MCF 10A (cell line): Measurements from ENCODE around the gene SLC9A4. TPM values are rescaled to one million over a fixed set of nuclear protein-coding genes. Genes with fewer than 3 reads are reported as not detected.
"Not testable (repeated sequence)": the region's sequence is repeated elsewhere in the genome, so short reads cannot be mapped to it uniquely, and the experiment has no call there.

Experiments used
- BruUV-seq: library from RNA; stranded (reverse); fragments of 400-500 nt; replicated peaks from 2 replicates; lab custom pipeline; 2021; lab: Mats Ljungman, UMichigan
- CTCF ChIA-PET: fragments of 300-600 bp; sonication (Branson Sonifier 250); formaldehyde crosslinking; extraction: SDS; loops from one replicate; lab custom pipeline; 2021; ENCODE audit warnings: antibody characterized with exemption, inconsistent platforms; lab: Yijun Ruan, JAX
- POLR2A ChIA-PET: fragments of 300-600, 350-650 bp; sonication (Branson Sonifier 250); formaldehyde crosslinking; extraction: SDS; loops from one replicate; lab custom pipeline; 2020; ENCODE audit warnings: antibody characterized with exemption, inconsistent platforms; lab: Yijun Ruan, JAX
- DNase-seq: peaks from one replicate; pipeline ENCODE4 v3.0.0-alpha.2; 2018; ENCODE audit not compliant: unreplicated experiment
- H3K27ac Mint-ChIP-seq: one replicate; pipeline ENCODE4 v1.8.0; 2022; ENCODE audit warnings: mild to moderate bottlenecking, low read depth, mixed read lengths; ENCODE audit not compliant: unreplicated experiment
- H3K27me3 Mint-ChIP-seq: one replicate; pipeline ENCODE4 v1.8.0; 2022; ENCODE audit warnings: mixed read lengths; ENCODE audit not compliant: insufficient read depth, unreplicated experiment
- H3K36me3 Mint-ChIP-seq: one replicate; pipeline ENCODE4 v1.8.0; 2022; ENCODE audit warnings: mild to moderate bottlenecking, moderate library complexity, mixed read lengths; ENCODE audit not compliant: insufficient read depth, unreplicated experiment
- H3K4me1 Mint-ChIP-seq: one replicate; pipeline ENCODE4 v1.8.0; 2022; ENCODE audit warnings: mixed read lengths; ENCODE audit not compliant: insufficient read depth, unreplicated experiment
- H3K4me3 Mint-ChIP-seq: one replicate; pipeline ENCODE4 v1.8.0; 2022; ENCODE audit warnings: mild to moderate bottlenecking, moderate library complexity, mixed read lengths; ENCODE audit not compliant: unreplicated experiment
- H3K9me3 Mint-ChIP-seq: one replicate; pipeline ENCODE4 v1.8.0; 2022; ENCODE audit warnings: mixed read lengths; ENCODE audit not compliant: unreplicated experiment
- intact Hi-C: fragments of 100-400 bp; cut with micrococcal nuclease; formaldehyde crosslinking; loops from 2 replicates; pipeline ENCODE4 v1.14.1; 2022
- total RNA-seq: library from RNA; stranded (reverse); gene quantifications from 2 replicates; pipeline ENCODE4 v1.2.3, GENCODE V29; 2022
- TF ChIP-seq, protein P1 (sequence below): fragments of 200-600 bp; IDR thresholded peaks from one replicate; pipeline ENCODE4 v1.8.0; 2022; ENCODE audit warnings: antibody characterized with exemption, mild to moderate bottlenecking; ENCODE audit not compliant: unreplicated experiment

Gene SLC9A4
- total RNA-seq, 1 experiment from 2014 or later = 0.07 TPM

DNA sequence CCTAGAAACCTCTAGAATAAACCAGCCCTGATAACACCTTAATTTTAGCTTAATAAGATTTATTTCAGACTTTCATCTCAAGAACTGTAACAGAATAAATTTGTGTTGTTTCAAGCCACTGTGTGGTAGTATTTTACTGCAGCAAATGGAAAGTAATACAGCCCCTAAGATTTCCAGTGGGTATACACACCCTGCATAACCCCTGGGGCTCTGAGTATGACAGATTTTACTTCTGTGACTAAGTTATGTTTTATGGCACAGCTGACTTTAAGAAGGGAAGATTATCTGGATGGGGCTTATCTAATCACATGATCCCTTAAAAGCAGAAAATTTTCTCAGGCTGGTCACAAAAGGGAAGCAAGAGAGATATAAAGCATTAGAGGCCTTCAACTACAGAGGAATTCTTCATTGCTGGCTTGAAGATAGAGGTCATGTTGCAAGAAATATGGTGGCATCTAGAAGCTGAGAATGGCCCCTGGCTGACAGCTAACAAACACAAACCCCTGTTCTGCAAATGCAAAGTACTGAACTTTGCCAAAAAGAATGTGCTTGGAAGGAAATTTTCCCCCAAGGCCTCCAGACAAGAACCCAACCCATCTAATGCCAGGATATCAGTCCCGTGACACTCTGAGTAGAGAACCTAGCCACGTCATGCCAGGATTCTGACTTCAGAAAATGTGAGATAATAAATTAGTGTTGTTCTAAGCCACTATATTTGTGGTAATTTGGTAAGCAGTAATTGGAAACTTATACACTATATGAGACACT is 78.5 kb downstream of the SLC9A4 start:
- no peak overlapping the region for H3K27ac Mint-ChIP-seq
- TF ChIP-seq, protein P1, sequence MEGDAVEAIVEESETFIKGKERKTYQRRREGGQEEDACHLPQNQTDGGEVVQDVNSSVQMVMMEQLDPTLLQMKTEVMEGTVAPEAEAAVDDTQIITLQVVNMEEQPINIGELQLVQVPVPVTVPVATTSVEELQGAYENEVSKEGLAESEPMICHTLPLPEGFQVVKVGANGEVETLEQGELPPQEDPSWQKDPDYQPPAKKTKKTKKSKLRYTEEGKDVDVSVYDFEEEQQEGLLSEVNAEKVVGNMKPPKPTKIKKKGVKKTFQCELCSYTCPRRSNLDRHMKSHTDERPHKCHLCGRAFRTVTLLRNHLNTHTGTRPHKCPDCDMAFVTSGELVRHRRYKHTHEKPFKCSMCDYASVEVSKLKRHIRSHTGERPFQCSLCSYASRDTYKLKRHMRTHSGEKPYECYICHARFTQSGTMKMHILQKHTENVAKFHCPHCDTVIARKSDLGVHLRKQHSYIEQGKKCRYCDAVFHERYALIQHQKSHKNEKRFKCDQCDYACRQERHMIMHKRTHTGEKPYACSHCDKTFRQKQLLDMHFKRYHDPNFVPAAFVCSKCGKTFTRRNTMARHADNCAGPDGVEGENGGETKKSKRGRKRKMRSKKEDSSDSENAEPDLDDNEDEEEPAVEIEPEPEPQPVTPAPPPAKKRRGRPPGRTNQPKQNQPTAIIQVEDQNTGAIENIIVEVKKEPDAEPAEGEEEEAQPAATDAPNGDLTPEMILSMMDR = no peak
- CTCF ChIA-PET = interaction anchor here (0.6 to 1.3 kb wide), 2 partner anchors 79 to 1168 kb away, joined by 3 read pairs; no protein-coding TSS in a partner anchor
- H3K27me3 Mint-ChIP-seq = no peaks in the 10 kb centered on the region
- H3K4me3 Mint-ChIP-seq = no peak overlapping the region
- no peaks in the 10 kb centered on the region for H3K36me3 Mint-ChIP-seq
- POLR2A ChIA-PET = no interaction called here
- peaks cover 7% of the 10 kb centered on the region for H3K9me3 Mint-ChIP-seq
- no peaks in the 10 kb centered on the region for H3K4me1 Mint-ChIP-seq
- no TSS peak for BruUV-seq
- DNase-seq = no peak
- intact Hi-C loops = no loop called here

- DNase-seq = no peak
- intact Hi-C loops = no loop called here
- no peaks in the 10 kb centered on the region for H3K27me3 Mint-ChIP-seq
- no peak overlapping the region for H3K4me3 Mint-ChIP-seq
- POLR2A ChIA-PET = interaction anchor here (0.8 kb wide), 1 partner anchor 53 kb away, joined by 4 read pairs; no protein-coding TSS in a partner anchor
- CTCF ChIA-PET = interaction anchor here (0.6 to 1.4 kb wide), 2 partner anchors 63 to 70 kb away, joined by 4 read pairs; no protein-coding TSS in a partner anchor
- peaks cover 7% of the 10 kb centered on the region for H3K9me3 Mint-ChIP-seq
- no peaks in the 10 kb centered on the region for H3K4me1 Mint-ChIP-seq
- no peak overlapping the region for H3K27ac Mint-ChIP-seq
- TF ChIP-seq, protein P1 = no peak
- no peaks in the 10 kb centered on the region for H3K36me3 Mint-ChIP-seq
- no TSS peak for BruUV-seq
Measured at GRCh38 chr2:102553601-102554000, 80.6 kb downstream of the SLC9A4 start.

DNA sequence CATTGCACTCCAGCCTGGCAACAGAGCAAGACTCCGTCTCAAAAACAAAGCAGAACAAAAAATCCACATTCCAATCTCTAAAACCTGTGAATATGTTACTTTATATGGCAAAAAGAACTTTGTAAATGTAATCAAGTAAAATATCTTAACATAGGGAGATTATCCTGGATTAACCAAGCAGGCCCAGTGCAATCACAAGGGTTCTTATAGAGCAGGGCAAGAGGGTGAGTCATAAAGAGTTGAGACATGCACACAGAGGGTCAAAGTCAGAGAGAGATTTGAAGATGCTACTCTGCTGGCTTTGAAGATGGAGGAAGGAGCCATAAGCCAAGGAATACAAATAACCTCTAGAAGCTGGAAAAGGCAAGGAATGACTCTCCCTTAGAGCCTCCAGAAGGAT is 85.4 kb downstream of the SLC9A4 start:
- TF ChIP-seq, protein P1 = no peak
- H3K27me3 Mint-ChIP-seq = no peaks in the 10 kb centered on the region
- BruUV-seq = no TSS peak
- no peaks in the 10 kb centered on the region for H3K9me3 Mint-ChIP-seq
- H3K4me3 Mint-ChIP-seq = no peak overlapping the region
- CTCF ChIA-PET = no interaction called here
- no peaks in the 10 kb centered on the region for H3K36me3 Mint-ChIP-seq
- no peak overlapping the region for H3K27ac Mint-ChIP-seq
- POLR2A ChIA-PET = no interaction called here
- H3K4me1 Mint-ChIP-seq = no peaks in the 10 kb centered on the region
- peak; percentile 22 for DNase-seq
- intact Hi-C loops = no loop called here

- H3K9me3 Mint-ChIP-seq, intact Hi-C loops, H3K4me3 Mint-ChIP-seq, BruUV-seq, DNase-seq, H3K27me3 Mint-ChIP-seq, H3K4me1 Mint-ChIP-seq, H3K27ac Mint-ChIP-seq, POLR2A ChIA-PET, H3K36me3 Mint-ChIP-seq: not testable (repeated sequence)
- CTCF ChIA-PET = interaction anchor here (0.8 kb wide), 1 partner anchor 53 kb away, joined by 3 read pairs; no protein-coding TSS in a partner anchor
Measured at GRCh38 chr2:102562542-102562941, 89.5 kb downstream of the SLC9A4 start.
